PFSK-1 (cell line): Measurements from ENCODE around the gene GBE1. TPM values are rescaled to one million over a fixed set of nuclear protein-coding genes. Genes with fewer than 3 reads are reported as not detected.

Experiments used
- FOXP2 ChIP-seq: optimal IDR thresholded peaks from 2 replicates; pipeline ENCODE3; 2011; ENCODE audit warnings: borderline replicate concordance, control low read depth, inconsistent platforms; ENCODE audit not compliant: insufficient read depth; ENCODE audit errors: extremely low read length, extremely low read depth
- POLR2AphosphoS5 ChIP-seq: IDR thresholded peaks from 2 replicates; pipeline ENCODE4 v1.6.1; 2012; ENCODE audit warnings: low read depth, mild to moderate bottlenecking, control low read depth, low read length, moderate library complexity
- REST ChIP-seq, 2 experiments: IDR thresholded peaks; 2 replicates each; pipeline versions ENCODE4 v1.6.1 to v1.8.0; 2011 to 2012; ENCODE audit warnings: low read depth in 2 of 2, low read length in 2 of 2, control low read depth in 1 of 2, inconsistent platforms in 1 of 2, mild to moderate bottlenecking in 1 of 2, moderate library complexity in 1 of 2; ENCODE audit not compliant: insufficient read depth in 1 of 2
- SIN3A ChIP-seq: IDR thresholded peaks from 2 replicates; pipeline ENCODE4 v1.6.1; 2012; ENCODE audit warnings: mild to moderate bottlenecking, low read length, moderate library complexity, borderline replicate concordance; ENCODE audit not compliant: insufficient read depth
- TAF1 ChIP-seq: IDR thresholded peaks from 2 replicates; pipeline ENCODE4 v1.6.1; 2012; ENCODE audit warnings: low read length, control low read depth, borderline replicate concordance; ENCODE audit not compliant: insufficient read depth
- polyA plus RNA-seq: library from polyadenylated mRNA; unstranded; fragments of >200 nt; gene quantifications from one replicate; pipeline ENCODE4 v1.2.1, GENCODE V29; 2012; ENCODE audit warnings: low read depth, missing spikeins; ENCODE audit not compliant: insufficient read length

The GBE1 gene
- 5.8 TPM for polyA plus RNA-seq

- TF ChIP-seq TAF1 (no peak), REST (IDR thresholded peaks at IDR 0.05; ENCODE audit: insufficient read depth in 1 of 2, low read depth in 2 of 2, low read length in 2 of 2) (0 out of 4 replicates have a peak, but pooled peaks of 1 of the 2 experiments have one; percentile 19), FOXP2 (no peak), POLR2AphosphoS5 (peak; percentile 88), SIN3A (0 out of 2 replicates have a peak, but pooled peaks have one; percentile 52)
Observed at GRCh38 chr3:81760924-81761903, at the start of gene GBE1. Gene GBE1, minus strand, starts transcription at chr3:81761645. Its CDS starts 128 bp downstream, at chr3:81761517.

- TF ChIP-seq FOXP2 (no peak), TAF1 (no peak), POLR2AphosphoS5 (no peak), SIN3A (no peak), REST (IDR thresholded peaks at IDR 0.05; ENCODE audit: insufficient read depth in 1 of 2, low read depth in 2 of 2, low read length in 2 of 2) (no peak)
Observed at GRCh38 chr3:81808900-81809299, 47.5 kb upstream of the GBE1 start.

- TF ChIP-seq REST (IDR thresholded peaks at IDR 0.05; ENCODE audit: insufficient read depth in 1 of 2, low read depth in 2 of 2, low read length in 2 of 2), result peak; percentile 59 to 87
- no peak for TF ChIP-seq POLR2AphosphoS5
- TF ChIP-seq SIN3A, result no peak
Observed at GRCh38 chr3:81799403-81799802, 38.0 kb upstream of the GBE1 start.

GRCh38 chr3:81793410-81793809 lies 32.0 kb upstream of the GBE1 start:
- no peak for TF ChIP-seq TAF1
- no peak for TF ChIP-seq SIN3A
- no peak for TF ChIP-seq FOXP2
- TF ChIP-seq REST (IDR thresholded peaks at IDR 0.05; ENCODE audit: insufficient read depth in 1 of 2, low read depth in 2 of 2, low read length in 2 of 2), result no peak
- TF ChIP-seq POLR2AphosphoS5, result no peak

GRCh38 chr3:81790117-81790516 lies 28.7 kb upstream of the GBE1 start:
- TF ChIP-seq REST (IDR thresholded peaks at IDR 0.05; ENCODE audit: insufficient read depth in 1 of 2, low read depth in 2 of 2, low read length in 2 of 2), result no peak
- TF ChIP-seq POLR2AphosphoS5, result no peak
- TF ChIP-seq SIN3A, result no peak
- no peak for TF ChIP-seq TAF1
- TF ChIP-seq FOXP2, result no peak
